ENCODE data around the gene UVSSA. TPM values are rescaled to one million over a fixed set of nuclear protein-coding genes. Genes with fewer than 3 reads are reported as not detected.

Gene UVSSA
- total and polyA plus RNA-seq, 9 of the 15 experiments (the other 6 are each of a cell fraction or from before 2014, with no cell fraction given): 0.21 to 14.6 (median 3.3) TPM

GRCh38 chr4:1369479-1370079 lies 22.6 kb downstream of the UVSSA start (continued):
- TF ChIP-seq TCF15 (CRISPR knock-in tag; IDR thresholded peaks at IDR 0.05) (no peak), SIN3A (IDR thresholded peaks at IDR 0.05; ENCODE audit: borderline replicate concordance in 2 of 2, control insufficient read depth in 1 of 2, low read depth in 2 of 2, low read length in 2 of 2) (no peak), ZHX1 (conservative IDR thresholded peaks at IDR 0.05; ENCODE audit: low read length) (no peak), CBFA2T3 (IDR thresholded peaks at IDR 0.05) (no peak)

GRCh38 chr4:1370321-1371124 lies 23.5 kb downstream of the UVSSA start:
- Histone ChIP-seq H3K4me3 (no peak overlapping the region), H3K79me2 (ENCODE audit: control insufficient read depth, insufficient read depth, low read length) (no peaks in the 10 kb centered on the region), H4K20me1 (replicated peaks; ENCODE audit: control insufficient read depth, insufficient read depth, low read length) (no peaks in the 10 kb centered on the region), H3K27ac (ENCODE audit: extremely low read depth, low read depth, low read length) (no peak overlapping the region), H2AFZ (ENCODE audit: low read depth, low read length) (no peak overlapping the region), H3K9ac (ENCODE audit: insufficient read depth in 1 of 2, low read depth in 2 of 2, low read length in 2 of 2) (no peak overlapping the region), H3K4me1 (replicated peaks in 1 of 2; ENCODE audit: control insufficient read depth in 2 of 2, insufficient read depth in 2 of 2, low read length in 2 of 2) (peaks cover 0 to 18% of the 10 kb centered on the region in 2 experiments; a peak in 1 of 5 replicates), H3K36me3 (ENCODE audit: control insufficient read depth, insufficient read depth, low read length) (no peaks in the 10 kb centered on the region; the same call in 2 of the 3 replicates), H3K9me1 (ENCODE audit: control insufficient read depth, insufficient read depth, low read length) (no peaks in the 10 kb centered on the region), H3K9me3 (replicated peaks; ENCODE audit: control insufficient read depth, insufficient read depth, low read depth, low read length) (no peaks in the 10 kb centered on the region), H3K4me2 (ENCODE audit: insufficient read depth, low read length) (no peak overlapping the region), H3K27me3 (ENCODE audit: control insufficient read depth in 2 of 2, insufficient read depth in 2 of 2, low read length in 2 of 2) (no peaks in the 10 kb centered on the region)
- in situ Hi-C loops (cut with MboI) (no loop called here), intact Hi-C loops (cut with micrococcal nuclease) (no loop called here)
- ChIA-PET POLR2A (interaction anchor here (0.6 kb wide), 2 partner anchors 88 to 193 kb away, joined by 3 to 5 read pairs; no protein-coding TSS in a partner anchor), CTCF (ENCODE audit: low intra/inter-chr PET ratio) (interaction anchor here (0.5 kb wide), 1 partner anchor 294 kb away, joined by 3 read pairs; no protein-coding TSS in a partner anchor)
- FAIRE-seq: no peak
- DNase-seq (ENCODE audit: extremely low read depth in 1 of 4, low spot score in 3 of 4): no peak
- ATAC-seq: no peak
- 83% methylated on average over 26 of the region's 29 CpGs for WGBS (ENCODE audit: insufficient coverage, low coverage, missing lambda C conversion rate)
- BruUV-seq (replicated peaks): no TSS peak
- TF ChIP-seq KDM5B (IDR thresholded peaks at IDR 0.05; ENCODE audit: insufficient replicate concordance, low read depth, low read length) (no peak), GATAD2A (IDR thresholded peaks at IDR 0.05) (no peak), KAT8 (IDR thresholded peaks at IDR 0.05; ENCODE audit: low read depth) (no peak), ZNF740 (CRISPR knock-in tag; IDR thresholded peaks at IDR 0.05) (no peak), ZNF740 (tag; IDR thresholded peaks at IDR 0.05) (no peak)

Data from K562 (cell line).